HUES64 (cell line): ENCODE data around the gene ABHD16A.

ENCODE experiments used
- H3K27ac ChIP-seq: 2 replicates; pipeline ENCODE4 v1.7.0; 2013; ENCODE audit warnings: low read depth, low read length, inconsistent platforms
- H3K27me3 ChIP-seq: 2 replicates; pipeline ENCODE4 v1.6.1; 2013; ENCODE audit warnings: mild to moderate bottlenecking, low read length; ENCODE audit not compliant: insufficient read depth
- H3K36me3 ChIP-seq: 2 replicates; pipeline ENCODE4 v1.6.1; 2013; ENCODE audit warnings: mild to moderate bottlenecking, low read length; ENCODE audit not compliant: insufficient read depth
- H3K4me1 ChIP-seq: 2 replicates; pipeline ENCODE4 v1.6.1; 2013; ENCODE audit warnings: mild to moderate bottlenecking, low read length, moderate library complexity; ENCODE audit not compliant: insufficient read depth
- H3K4me3 ChIP-seq: 2 replicates; pipeline ENCODE4 v1.5.1; 2013; ENCODE audit warnings: mild to moderate bottlenecking, low read length, moderate library complexity
- H3K9ac ChIP-seq: 2 replicates; pipeline ENCODE4 v1.6.1; 2013; ENCODE audit warnings: mild to moderate bottlenecking, low read depth, low read length
- H3K9me3 ChIP-seq: 2 replicates; pipeline ENCODE4 v1.6.1; 2013; ENCODE audit warnings: low read depth, low read length; ENCODE audit not compliant: insufficient read depth
- WGBS: fragments of 150-250, 120-280 bp; methylation state at CpG from one replicate; pipeline ENCODE4 v1.1.7; 2013; ENCODE audit warnings: missing lambda C conversion rate; 5-methylcytosine and 5-hydroxymethylcytosine counted together

ABHD16A gene

GRCh38 chr6:31729979-31730630 is 27.0 kb upstream of the ABHD16A start:
- Histone ChIP-seq H3K27me3 (no peaks in the 10 kb centered on the region), H3K9me3 (no peaks in the 10 kb centered on the region), H3K27ac (peak overlapping the region; percentile 84; the same call in 1 of the 2 replicates), H3K4me3 (peak overlapping the region; percentile 94), H3K9ac (peak overlapping the region; percentile 80), H3K36me3 (peaks cover 66% of the 10 kb centered on the region), H3K4me1 (peaks cover 14% of the 10 kb centered on the region)
- under 1% methylated on average over 45 of the region's 46 CpGs for WGBS

GRCh38 chr6:31729515-31729978 is 26.4 kb upstream of the ABHD16A start:
- WGBS, result under 1% methylated on average over 29 of the region's 29 CpGs
- peak overlapping the region; percentile 94 for H3K4me3 ChIP-seq
- peak overlapping the region; percentile 84; the same call in 1 of the 2 replicates for H3K27ac ChIP-seq
- no peaks in the 10 kb centered on the region for H3K9me3 ChIP-seq
- H3K4me1 ChIP-seq, result peaks cover 14% of the 10 kb centered on the region
- H3K27me3 ChIP-seq, result no peaks in the 10 kb centered on the region
- H3K36me3 ChIP-seq, result peaks cover 66% of the 10 kb centered on the region
- H3K9ac ChIP-seq, result peak overlapping the region; percentile 80

GRCh38 chr6:31728767-31729514 is 25.8 kb upstream of the ABHD16A start, which contains the start of gene DDAH2:
Gene DDAH2 (minus strand): TSS chr6:31729299. CDS start chr6:31729161, 138 bp downstream.
- WGBS, result 41% methylated on average over 36 of the region's 36 CpGs
- Histone ChIP-seq H3K9ac (peak within 1 kb of the TSS; percentile 80), H3K27me3 (no peaks in the 10 kb centered on the region), H3K4me1 (peaks cover 8% of the 10 kb centered on the region; the same call in 1 of the 2 replicates), H3K27ac (peak within 1 kb of the TSS; percentile 84; the same call in 1 of the 2 replicates), H3K9me3 (no peaks in the 10 kb centered on the region), H3K4me3 (peak within 1 kb of the TSS; percentile 94), H3K36me3 (peaks cover 62% of the 10 kb centered on the region)

- peaks cover 8% of the 10 kb centered on the region; the same call in 1 of the 2 replicates for H3K4me1 ChIP-seq
- WGBS, result 93% methylated on average over 41 of the region's 41 CpGs
- no peaks in the 10 kb centered on the region for H3K27me3 ChIP-seq
- H3K27ac ChIP-seq, result no peak overlapping the region
- H3K9me3 ChIP-seq, result no peaks in the 10 kb centered on the region
- peak overlapping the region; percentile 94; the same call in 1 of the 2 replicates for H3K4me3 ChIP-seq
- no peak overlapping the region for H3K9ac ChIP-seq
- peaks cover 52% of the 10 kb centered on the region for H3K36me3 ChIP-seq
These were observed 24.9 kb upstream of the ABHD16A start for GRCh38 chr6:31727717-31728671.

- H3K27ac ChIP-seq, result no peak overlapping the region
- peaks cover 8% of the 10 kb centered on the region; the same call in 1 of the 2 replicates for H3K4me1 ChIP-seq
- no peak overlapping the region for H3K9ac ChIP-seq
- H3K4me3 ChIP-seq, result no peak overlapping the region
- peaks cover 45% of the 10 kb centered on the region for H3K36me3 ChIP-seq
- no peaks in the 10 kb centered on the region for H3K9me3 ChIP-seq
- WGBS, result 88% methylated on average over 7 of the region's 7 CpGs
- no peaks in the 10 kb centered on the region for H3K27me3 ChIP-seq
These were observed 24.1 kb upstream of the ABHD16A start for GRCh38 chr6:31727034-31727716.

GRCh38 chr6:31725502-31726350 is 22.6 kb upstream of the ABHD16A start:
- no peak overlapping the region for H3K27ac ChIP-seq
- H3K9me3 ChIP-seq, result no peaks in the 10 kb centered on the region
- 94% methylated on average over 12 of the region's 12 CpGs for WGBS
- H3K36me3 ChIP-seq, result peaks cover 32% of the 10 kb centered on the region
- no peak overlapping the region for H3K4me3 ChIP-seq
- no peaks in the 10 kb centered on the region for H3K27me3 ChIP-seq
- H3K4me1 ChIP-seq, result peaks cover 7% of the 10 kb centered on the region; the same call in 1 of the 2 replicates
- H3K9ac ChIP-seq, result no peak overlapping the region

- H3K27me3 ChIP-seq, result no peaks in the 10 kb centered on the region
- no peak overlapping the region for H3K4me3 ChIP-seq
- no peaks in the 10 kb centered on the region for H3K9me3 ChIP-seq
- H3K9ac ChIP-seq, result no peak overlapping the region
- WGBS, result 94% methylated on average over 25 of the region's 25 CpGs
- 0 out of 2 replicates have a peak, but pooled peaks cover 3% of the 10 kb centered on the region for H3K4me1 ChIP-seq
- no peak overlapping the region for H3K27ac ChIP-seq
- H3K36me3 ChIP-seq, result peaks cover 28% of the 10 kb centered on the region
These were observed 21.0 kb upstream of the ABHD16A start for GRCh38 chr6:31723980-31724691.

GRCh38 chr6:31723245-31723979 is 20.3 kb upstream of the ABHD16A start, which contains the start of gene MPIG6B:
Gene MPIG6B (plus strand): TSS chr6:31723373. CDS start chr6:31723384, 11 bp downstream.
- 90% methylated on average over 46 of the region's 46 CpGs for WGBS
- H3K9me3 ChIP-seq, result no peaks in the 10 kb centered on the region
- peaks cover 4% of the 10 kb centered on the region; the same call in 1 of the 2 replicates for H3K4me1 ChIP-seq
- H3K27me3 ChIP-seq, result no peaks in the 10 kb centered on the region
- no peak within 1 kb of the TSS for H3K4me3 ChIP-seq
- H3K27ac ChIP-seq, result no peak within 1 kb of the TSS
- H3K9ac ChIP-seq, result no peak within 1 kb of the TSS
- peaks cover 26% of the 10 kb centered on the region for H3K36me3 ChIP-seq

- H3K36me3 ChIP-seq, result peaks cover 16% of the 10 kb centered on the region
- H3K4me1 ChIP-seq, result peaks cover 15% of the 10 kb centered on the region
- 92% methylated on average over 3 of the region's 3 CpGs for WGBS
- no peaks in the 10 kb centered on the region for H3K9me3 ChIP-seq
- H3K27ac ChIP-seq, result no peak overlapping the region
- no peaks in the 10 kb centered on the region for H3K27me3 ChIP-seq
- H3K9ac ChIP-seq, result no peak overlapping the region
- H3K4me3 ChIP-seq, result no peak overlapping the region
These were observed 19.0 kb upstream of the ABHD16A start for GRCh38 chr6:31722173-31722572.
